AG04449 (cell line): ENCODE measurements around the gene DAAM2.

Experiments used
- CTCF ChIA-PET: fragments of 350-600 bp; formaldehyde crosslinking; extraction: SDS; loops from one replicate; lab custom pipeline; 2021; ENCODE audit warnings: antibody characterized with exemption; lab: Yijun Ruan, JAX
- POLR2A ChIA-PET: fragments of 400-600, 350-600 bp; formaldehyde crosslinking; extraction: SDS; loops from one replicate; lab custom pipeline; 2020; ENCODE audit warnings: antibody characterized with exemption, inconsistent platforms; lab: Yijun Ruan, JAX
- DNase-seq: peaks from one replicate; pipeline ENCODE4 v3.0.0-alpha.2; 2010; ENCODE audit warnings: low read depth, low spot score
- H3K4me3 ChIP-seq: 2 replicates; pipeline ENCODE4 v1.5.1; 2011; ENCODE audit warnings: low read depth, mild to moderate bottlenecking, control low read depth, low read length
- TF ChIP-seq, protein P1 (sequence below): IDR thresholded peaks from one replicate; pipeline ENCODE4 v1.5.1; 2011; ENCODE audit warnings: mild to moderate bottlenecking, moderate library complexity, low read length, control low read depth, inconsistent platforms; ENCODE audit not compliant: insufficient read depth; ENCODE audit errors: missing control alignments

Gene DAAM2

DNA sequence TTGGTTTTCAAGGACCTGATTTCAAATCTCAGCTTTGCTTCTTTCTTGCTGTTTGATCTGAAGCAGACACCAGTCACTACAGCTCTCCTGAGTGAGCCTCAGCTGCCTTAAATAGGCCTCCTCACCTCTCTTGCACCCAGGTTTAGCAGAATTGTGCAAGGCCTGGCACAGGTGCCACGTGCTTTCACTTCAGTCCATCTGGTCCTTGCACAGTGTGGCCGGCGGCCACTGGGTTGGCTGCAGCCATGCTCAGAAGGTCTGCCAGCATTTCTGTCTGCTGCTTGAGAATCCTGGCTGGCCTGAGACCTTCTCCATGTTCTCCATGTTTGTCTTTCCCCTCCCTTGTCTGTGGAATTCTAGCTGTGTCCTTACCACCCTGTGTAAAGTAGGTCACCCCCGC, 14.5 kb upstream of the DAAM2 start:
- no peak for DNase-seq
- no peak overlapping the region for H3K4me3 ChIP-seq
- ChIA-PET POLR2A (no interaction called here), CTCF (no interaction called here)
- TF ChIP-seq, protein P1, sequence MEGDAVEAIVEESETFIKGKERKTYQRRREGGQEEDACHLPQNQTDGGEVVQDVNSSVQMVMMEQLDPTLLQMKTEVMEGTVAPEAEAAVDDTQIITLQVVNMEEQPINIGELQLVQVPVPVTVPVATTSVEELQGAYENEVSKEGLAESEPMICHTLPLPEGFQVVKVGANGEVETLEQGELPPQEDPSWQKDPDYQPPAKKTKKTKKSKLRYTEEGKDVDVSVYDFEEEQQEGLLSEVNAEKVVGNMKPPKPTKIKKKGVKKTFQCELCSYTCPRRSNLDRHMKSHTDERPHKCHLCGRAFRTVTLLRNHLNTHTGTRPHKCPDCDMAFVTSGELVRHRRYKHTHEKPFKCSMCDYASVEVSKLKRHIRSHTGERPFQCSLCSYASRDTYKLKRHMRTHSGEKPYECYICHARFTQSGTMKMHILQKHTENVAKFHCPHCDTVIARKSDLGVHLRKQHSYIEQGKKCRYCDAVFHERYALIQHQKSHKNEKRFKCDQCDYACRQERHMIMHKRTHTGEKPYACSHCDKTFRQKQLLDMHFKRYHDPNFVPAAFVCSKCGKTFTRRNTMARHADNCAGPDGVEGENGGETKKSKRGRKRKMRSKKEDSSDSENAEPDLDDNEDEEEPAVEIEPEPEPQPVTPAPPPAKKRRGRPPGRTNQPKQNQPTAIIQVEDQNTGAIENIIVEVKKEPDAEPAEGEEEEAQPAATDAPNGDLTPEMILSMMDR = no peak

DNA sequence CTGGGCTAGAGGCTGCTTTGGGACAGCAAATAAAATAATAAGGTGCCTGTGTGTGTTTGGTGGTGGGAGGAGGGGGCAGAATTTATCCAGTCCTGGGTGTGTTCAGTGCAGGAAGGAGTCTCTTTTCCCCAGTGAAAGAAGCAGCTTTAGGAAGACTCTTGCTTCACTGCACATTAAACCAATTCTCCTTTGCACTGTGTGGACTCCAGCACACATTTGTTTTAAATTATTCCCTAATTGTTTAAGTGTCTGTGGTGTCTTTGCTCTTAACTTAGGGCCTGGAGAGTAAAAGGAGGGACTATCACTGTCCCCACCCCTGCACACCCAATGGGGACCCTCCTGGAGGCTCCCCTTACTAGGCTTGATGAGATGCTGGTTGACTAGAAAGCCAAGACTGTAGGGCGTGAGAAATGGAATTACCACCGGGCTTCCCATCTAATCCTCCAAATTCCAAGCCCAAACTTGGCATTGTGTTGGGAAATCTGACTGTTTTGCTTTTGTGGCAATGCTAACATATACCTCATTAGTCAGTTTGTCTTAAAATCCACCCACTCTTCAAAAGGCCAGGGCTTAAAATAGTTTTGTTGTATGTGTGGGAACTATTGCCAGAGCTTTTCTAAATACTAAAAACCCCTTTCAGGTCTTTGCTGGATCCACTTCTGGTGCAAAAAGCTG, 13.5 kb upstream of the DAAM2 start:
- DNase-seq = peak; percentile 38
- no peak overlapping the region for H3K4me3 ChIP-seq
- CTCF ChIA-PET = no interaction called here

DNA sequence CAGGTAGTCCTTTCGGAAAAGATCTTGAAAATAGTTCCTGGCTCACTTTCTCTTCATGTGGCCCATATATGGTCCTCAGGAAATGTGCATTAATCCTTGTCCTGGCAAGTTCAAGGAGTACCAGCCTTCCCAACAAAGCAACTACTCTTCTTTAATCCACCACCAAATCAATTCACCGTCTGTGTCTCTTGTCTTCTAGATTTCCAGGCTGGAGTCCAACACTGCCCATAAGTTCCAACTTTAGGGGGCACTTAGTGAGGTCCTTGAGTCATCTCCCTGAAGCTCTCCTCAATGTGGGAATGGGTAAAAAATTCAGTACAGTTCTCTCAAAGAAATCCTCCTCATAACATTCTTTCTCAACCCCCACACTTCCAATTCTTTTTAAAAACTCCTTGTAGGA, 6.9 kb upstream of the DAAM2 start:
- ChIA-PET CTCF (no interaction called here), POLR2A (no interaction called here)
- H3K4me3 ChIP-seq = no peak overlapping the region
- no peak for DNase-seq
- TF ChIP-seq, protein P1 = no peak

More for the DNA sequence above, 13.5 kb upstream of the DAAM2 start:
- TF ChIP-seq, protein P1 = no peak
- POLR2A ChIA-PET = no interaction called here

DNA sequence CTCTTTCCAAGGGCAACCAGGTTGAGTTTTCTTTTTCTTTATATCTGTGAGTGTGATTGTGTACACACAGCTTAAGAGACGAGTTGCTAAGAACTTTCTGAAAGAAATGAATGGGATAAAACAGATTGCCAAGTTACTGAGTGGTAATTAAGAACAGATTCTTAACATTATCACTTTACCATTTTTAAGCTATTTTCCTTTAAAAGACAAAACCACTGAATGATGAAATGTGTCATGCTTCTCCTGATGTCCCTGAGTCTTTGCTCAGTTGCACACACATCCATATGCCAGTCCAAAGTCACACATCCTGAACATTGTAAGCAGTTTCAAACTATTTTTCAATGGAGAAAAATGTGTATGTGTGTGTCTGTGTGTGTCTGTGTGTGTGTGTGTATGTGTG, 5.5 kb upstream of the DAAM2 start:
- POLR2A ChIA-PET = no interaction called here
- CTCF ChIA-PET = interaction anchor here (0.7 to 1.2 kb wide), 2 partner anchors 106 to 422 kb away, joined by 3 read pairs; no protein-coding TSS in a partner anchor
- TF ChIP-seq, protein P1 = no peak
- no peak overlapping the region for H3K4me3 ChIP-seq
- no peak for DNase-seq

DNA sequence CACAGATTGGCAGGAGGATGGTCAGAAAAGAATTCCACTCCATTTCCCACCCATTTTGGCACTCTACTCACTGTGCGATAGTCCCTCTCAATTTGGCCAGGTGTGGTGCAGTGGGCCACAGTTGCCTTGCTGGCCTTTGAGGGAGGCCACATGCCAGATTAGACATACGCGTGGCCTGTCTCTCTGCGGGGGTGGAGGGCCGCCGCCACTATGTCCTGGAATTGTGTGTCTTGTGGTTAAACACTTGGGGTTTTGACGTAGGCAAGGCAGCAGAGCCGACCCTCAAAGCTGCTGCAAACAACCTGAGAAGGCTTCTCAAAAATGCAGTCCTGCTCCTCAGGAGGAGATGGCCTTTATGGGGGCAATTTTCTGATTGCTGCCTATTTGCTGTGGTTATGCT, 4.9 kb upstream of the DAAM2 start:
- ChIA-PET POLR2A (no interaction called here), CTCF (interaction anchor here (1.2 kb wide), 1 partner anchor 422 kb away, joined by 3 read pairs; no protein-coding TSS in a partner anchor)
- TF ChIP-seq, protein P1 = no peak
- no peak for DNase-seq
- no peak overlapping the region for H3K4me3 ChIP-seq

DNA sequence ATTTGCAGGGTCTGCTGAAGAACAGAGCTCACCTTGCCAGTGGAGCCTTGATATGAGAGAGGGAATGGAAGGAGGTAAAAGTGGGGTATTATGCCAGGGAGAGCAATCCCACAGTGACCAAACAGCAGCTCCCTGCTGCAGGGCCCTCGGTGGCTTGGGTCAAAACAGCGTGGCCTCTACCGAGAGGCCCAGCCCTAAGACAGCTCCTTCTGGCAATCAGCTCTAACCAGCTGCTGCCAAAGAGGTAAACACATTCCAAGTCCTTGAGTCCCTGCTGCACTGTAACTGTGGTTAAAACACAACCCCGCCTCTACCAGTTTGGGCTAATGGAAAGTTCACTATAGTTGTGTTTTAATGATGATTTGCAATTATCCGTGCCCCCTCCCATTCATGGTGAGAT, 1.4 kb upstream of the DAAM2 start:
- ChIA-PET POLR2A (interaction anchor here (1.1 kb wide), 1 partner anchor 21 kb away, joined by 5 read pairs; no protein-coding TSS in a partner anchor), CTCF (interaction anchor here (1.0 to 1.4 kb wide), 3 partner anchors 97 to 516 kb away, joined by 3 to 6 read pairs (median 3); no protein-coding TSS in a partner anchor)
- no peak overlapping the region for H3K4me3 ChIP-seq
- TF ChIP-seq, protein P1 = no peak
- DNase-seq = no peak
